ENCODE measurements around the gene ATP1A2.

DNA sequence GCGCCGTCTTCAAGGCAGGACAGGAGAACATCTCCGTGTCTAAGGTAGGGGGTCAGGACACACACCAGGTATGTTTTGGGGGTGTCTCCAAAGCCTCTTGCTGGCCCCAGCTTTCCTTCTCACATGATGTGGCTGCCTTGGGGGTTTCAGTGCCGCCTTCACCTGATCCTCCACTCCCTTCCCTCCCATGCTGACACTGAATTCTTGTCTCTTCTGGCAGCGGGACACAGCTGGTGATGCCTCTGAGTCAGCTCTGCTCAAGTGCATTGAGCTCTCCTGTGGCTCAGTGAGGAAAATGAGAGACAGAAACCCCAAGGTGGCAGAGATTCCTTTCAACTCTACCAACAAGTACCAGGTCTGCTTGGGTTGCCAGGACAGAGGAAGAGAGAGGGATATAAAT lies 13.5 kb downstream of the ATP1A2 start:
- TF ChIP-seq, protein P1, sequence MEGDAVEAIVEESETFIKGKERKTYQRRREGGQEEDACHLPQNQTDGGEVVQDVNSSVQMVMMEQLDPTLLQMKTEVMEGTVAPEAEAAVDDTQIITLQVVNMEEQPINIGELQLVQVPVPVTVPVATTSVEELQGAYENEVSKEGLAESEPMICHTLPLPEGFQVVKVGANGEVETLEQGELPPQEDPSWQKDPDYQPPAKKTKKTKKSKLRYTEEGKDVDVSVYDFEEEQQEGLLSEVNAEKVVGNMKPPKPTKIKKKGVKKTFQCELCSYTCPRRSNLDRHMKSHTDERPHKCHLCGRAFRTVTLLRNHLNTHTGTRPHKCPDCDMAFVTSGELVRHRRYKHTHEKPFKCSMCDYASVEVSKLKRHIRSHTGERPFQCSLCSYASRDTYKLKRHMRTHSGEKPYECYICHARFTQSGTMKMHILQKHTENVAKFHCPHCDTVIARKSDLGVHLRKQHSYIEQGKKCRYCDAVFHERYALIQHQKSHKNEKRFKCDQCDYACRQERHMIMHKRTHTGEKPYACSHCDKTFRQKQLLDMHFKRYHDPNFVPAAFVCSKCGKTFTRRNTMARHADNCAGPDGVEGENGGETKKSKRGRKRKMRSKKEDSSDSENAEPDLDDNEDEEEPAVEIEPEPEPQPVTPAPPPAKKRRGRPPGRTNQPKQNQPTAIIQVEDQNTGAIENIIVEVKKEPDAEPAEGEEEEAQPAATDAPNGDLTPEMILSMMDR (IDR thresholded peaks at IDR 0.05): no peak
- no peak for TF ChIP-seq POLR2A (IDR thresholded peaks at IDR 0.05)
